HG03469 (cell line): ENCODE measurements around the gene PTPRO.

Experiments
- ATAC-seq: cut with Tn5 transposase; IDR thresholded peaks from one replicate; pipeline ENCODE4 v1.9.1; 2021; ENCODE audit warnings: mild to moderate bottlenecking, moderate library complexity, moderate number of reproducible peaks; ENCODE audit not compliant: unreplicated experiment

Gene PTPRO

GRCh38 chr12:15550793-15551192 lies 228.5 kb downstream of the PTPRO start:
- ATAC-seq, result no peak

GRCh38 chr12:15555446-15555845 lies 233.1 kb downstream of the PTPRO start:
- no peak for ATAC-seq

GRCh38 chr12:15556411-15557102 lies 234.2 kb downstream of the PTPRO start:
- ATAC-seq, result no peak

- no peak for ATAC-seq
These were observed 236.7 kb downstream of the PTPRO start for GRCh38 chr12:15558915-15559528.

GRCh38 chr12:15561396-15561795 lies 239.1 kb downstream of the PTPRO start:
- ATAC-seq, result no peak

- no peak for ATAC-seq
These were observed 240.0 kb downstream of the PTPRO start for GRCh38 chr12:15562263-15562662.

GRCh38 chr12:15563663-15564062 lies 241.4 kb downstream of the PTPRO start:
- no peak for ATAC-seq

GRCh38 chr12:15574353-15574752 lies 252.0 kb downstream of the PTPRO start:
- ATAC-seq, result no peak

- ATAC-seq, result no peak
These were observed 253.6 kb downstream of the PTPRO start for GRCh38 chr12:15575671-15576541.

GRCh38 chr12:15580431-15580830 lies 258.1 kb downstream of the PTPRO start:
- no peak for ATAC-seq

- no peak for ATAC-seq
These were observed 258.7 kb downstream of the PTPRO start for GRCh38 chr12:15581006-15581405.

GRCh38 chr12:15583804-15584203 lies 261.5 kb downstream of the PTPRO start:
- no peak for ATAC-seq

- ATAC-seq, result no peak
These were observed 262.2 kb downstream of the PTPRO start for GRCh38 chr12:15584366-15585041.

GRCh38 chr12:15589328-15590032 lies 267.2 kb downstream of the PTPRO start:
- no peak for ATAC-seq

GRCh38 chr12:15590180-15590826 lies 268.0 kb downstream of the PTPRO start:
- peak; percentile 78 for ATAC-seq

GRCh38 chr12:15591811-15592210 lies 269.5 kb downstream of the PTPRO start:
- no peak for ATAC-seq

- no peak for ATAC-seq
These were observed 270.6 kb downstream of the PTPRO start for GRCh38 chr12:15592934-15593333.

- ATAC-seq, result no peak
These were observed 273.9 kb downstream of the PTPRO start for GRCh38 chr12:15596174-15596573.

GRCh38 chr12:15597125-15597830 lies 275.0 kb downstream of the PTPRO start:
- ATAC-seq, result no peak
